Activated B cell treated with CpG ODN at 0.5 μM for 24 hours (primary cell): ENCODE data around the gene CSNK1A1L. TPM values are rescaled to one million over a fixed set of nuclear protein-coding genes. Genes with fewer than 3 reads are reported as not detected.

Experiments used
- ATAC-seq: fragments of 200-7000 bp; cut with Tn5 transposase; one replicate; pipeline ENCODE4 v1.10.0; 2021; ENCODE audit warnings: low read depth, mild to moderate bottlenecking, moderate library complexity
- CTCF ChIA-PET: fragments of 350-600 bp; sonication (Branson Sonifier 250); formaldehyde crosslinking; loops from one replicate; lab custom pipeline; 2021; ENCODE audit warnings: antibody characterized with exemption; lab: Charles Lee
- POLR2A ChIA-PET: fragments of 350-600 bp; sonication (Branson Sonifier 250); formaldehyde crosslinking; loops from one replicate; lab custom pipeline; 2021; ENCODE audit warnings: antibody characterized with exemption; lab: Charles Lee
- DNase-seq: peaks from one replicate; pipeline ENCODE4 v3.0.0; 2022
- H3K27ac Mint-ChIP-seq: one replicate; pipeline ENCODE4 v1.8.0; 2020; ENCODE audit warnings: mixed read lengths
- H3K27me3 Mint-ChIP-seq: one replicate; pipeline ENCODE4 v1.8.0; 2021; ENCODE audit warnings: mixed read lengths
- H3K36me3 Mint-ChIP-seq: one replicate; pipeline ENCODE4 v1.8.0; 2021; ENCODE audit warnings: low read depth, mixed read lengths
- H3K4me1 Mint-ChIP-seq: one replicate; pipeline ENCODE4 v1.8.0; 2021; ENCODE audit warnings: mixed read lengths
- H3K4me3 Mint-ChIP-seq: one replicate; pipeline ENCODE4 v1.8.0; 2020; ENCODE audit warnings: mild to moderate bottlenecking, mixed read lengths
- H3K9me3 Mint-ChIP-seq: one replicate; pipeline ENCODE4 v1.8.0; 2020; ENCODE audit warnings: mixed read lengths
- CTCF ChIP-seq: fragments of 200-600 bp; IDR thresholded peaks from one replicate; pipeline ENCODE4 v1.8.0; 2022; ENCODE audit warnings: antibody characterized with exemption, mild to moderate bottlenecking
- intact Hi-C: fragments of 100-400 bp; cut with micrococcal nuclease; formaldehyde crosslinking; loops from one replicate; pipeline ENCODE4 v1.15.1; 2024
- total RNA-seq: library from RNA; stranded (reverse); gene quantifications from 2 replicates; pipeline ENCODE4 v1.2.3, GENCODE V29; 2022

The CSNK1A1L gene
- total RNA-seq, 1 donor from 2014 or later, result not detected

GRCh38 chr13:37129866-37130265 lies 24.4 kb upstream of the CSNK1A1L start:
- CTCF ChIA-PET, result no interaction called here
- H3K27ac Mint-ChIP-seq, result no peak overlapping the region

GRCh38 chr13:37127691-37128241 lies 22.3 kb upstream of the CSNK1A1L start:
- DNase-seq (no peak), ATAC-seq (no peak)
- no peaks in the 10 kb centered on the region for H3K9me3 Mint-ChIP-seq
- H3K4me1 Mint-ChIP-seq, result no peaks in the 10 kb centered on the region
- H3K27ac Mint-ChIP-seq, result no peak overlapping the region
- no peak overlapping the region for H3K4me3 Mint-ChIP-seq
- TF ChIP-seq CTCF, result no peak
- peaks cover 4% of the 10 kb centered on the region for H3K27me3 Mint-ChIP-seq
- ChIA-PET CTCF (no interaction called here), POLR2A (no interaction called here)
- H3K36me3 Mint-ChIP-seq, result no peaks in the 10 kb centered on the region
- intact Hi-C loops, result no loop called here

More at GRCh38 chr13:37129866-37130265, 24.4 kb upstream of the CSNK1A1L start:
- POLR2A ChIA-PET, result no interaction called here
- Mint-ChIP-seq H3K9me3 (no peaks in the 10 kb centered on the region), H3K4me3 (no peak overlapping the region), H3K27me3 (no peaks in the 10 kb centered on the region), H3K36me3 (no peaks in the 10 kb centered on the region), H3K4me1 (no peaks in the 10 kb centered on the region)
- ATAC-seq (no peak), DNase-seq (no peak)
- TF ChIP-seq CTCF, result no peak
- intact Hi-C loops, result no loop called here

GRCh38 chr13:37123337-37123736 lies 17.9 kb upstream of the CSNK1A1L start:
- H3K9me3 Mint-ChIP-seq, result no peaks in the 10 kb centered on the region
- H3K4me1 Mint-ChIP-seq, result peaks cover 4% of the 10 kb centered on the region
- intact Hi-C loops, result no loop called here

GRCh38 chr13:37118016-37118415 lies 12.6 kb upstream of the CSNK1A1L start:
- DNase-seq (no peak), ATAC-seq (no peak)
- H3K27ac Mint-ChIP-seq, result no peak overlapping the region
- H3K36me3 Mint-ChIP-seq, result no peaks in the 10 kb centered on the region
- TF ChIP-seq CTCF, result no peak
- ChIA-PET CTCF (no interaction called here), POLR2A (no interaction called here)
- no peaks in the 10 kb centered on the region for H3K9me3 Mint-ChIP-seq
- H3K4me1 Mint-ChIP-seq, result peaks cover 4% of the 10 kb centered on the region
- intact Hi-C loops, result no loop called here
- no peak overlapping the region for H3K4me3 Mint-ChIP-seq
- peaks cover 13% of the 10 kb centered on the region for H3K27me3 Mint-ChIP-seq

More at GRCh38 chr13:37123337-37123736, 17.9 kb upstream of the CSNK1A1L start:
- Mint-ChIP-seq H3K36me3 (no peaks in the 10 kb centered on the region), H3K4me3 (no peak overlapping the region), H3K27ac (no peak overlapping the region), H3K27me3 (peaks cover 13% of the 10 kb centered on the region)
- ATAC-seq, result no peak
- CTCF ChIA-PET, result no interaction called here
- no peak for DNase-seq
- no peak for TF ChIP-seq CTCF
- POLR2A ChIA-PET, result no interaction called here

GRCh38 chr13:37114250-37114649 lies 8.8 kb upstream of the CSNK1A1L start:
- ATAC-seq (no peak), DNase-seq (no peak)
- Mint-ChIP-seq H3K4me1 (no peaks in the 10 kb centered on the region), H3K27ac (no peak overlapping the region), H3K9me3 (no peaks in the 10 kb centered on the region), H3K27me3 (peaks cover 2% of the 10 kb centered on the region), H3K36me3 (no peaks in the 10 kb centered on the region), H3K4me3 (no peak overlapping the region)
- no peak for TF ChIP-seq CTCF
- POLR2A ChIA-PET, result no interaction called here
- intact Hi-C loops, result no loop called here
- CTCF ChIA-PET, result no interaction called here
